HCT116 (cell line): ENCODE measurements around the gene SLC25A13. TPM values are rescaled to one million over a fixed set of nuclear protein-coding genes. Genes with fewer than 3 reads are reported as not detected.
"Not testable (repeated sequence)": the region's sequence is repeated elsewhere in the genome, so short reads cannot be mapped to it uniquely, and the experiment has no call there.

ENCODE experiments used
- ATAC-seq: fragments of 200-7000 bp; cut with Tn5 transposase; 2 replicates; pipeline ENCODE4 v1.9.1; 2020; ENCODE audit warnings: mild to moderate bottlenecking, moderate library complexity
- BruUV-seq: library from RNA; stranded (reverse); fragments of 400-500 nt; replicated peaks from 2 replicates; lab custom pipeline; 2021; lab: Mats Ljungman, UMichigan
- CTCF ChIA-PET: fragments of 300-600 bp; sonication (Branson Sonifier 250); formaldehyde crosslinking; loops from one replicate; lab custom pipeline; 2021; ENCODE audit warnings: antibody characterized with exemption; lab: Charles Lee
- POLR2A ChIA-PET: fragments of 300-600, 350-600 bp; sonication (Branson Sonifier 250); formaldehyde crosslinking; loops from one replicate; lab custom pipeline; 2021; ENCODE audit warnings: antibody characterized with exemption; lab: Charles Lee
- RAD21 ChIA-PET, 2 experiments: fragments of 300-600 bp; sonication (Branson Sonifier 250); formaldehyde crosslinking; loops; one replicate each; lab custom pipeline; 2023; ENCODE audit warnings: low total read pairs in 2 of 2; ENCODE audit not compliant: uncharacterized antibody in 2 of 2, unreplicated experiment in 2 of 2, low non-redundant PET in 1 of 2; lab: Charles Lee
- DNase-seq: peaks from one replicate; pipeline ENCODE4 v3.0.0-alpha.2; 2010; ENCODE audit warnings: low read depth, low spot score
- H2AFZ ChIP-seq: fragments of 200-600 bp; shearing (Covaris generic), sonication (generic); 2 replicates; pipeline ENCODE4 v1.6.1; 2017; ENCODE audit warnings: low read depth, mixed run types, mixed read lengths, antibody characterized with exemption, low read length; ENCODE audit not compliant: poor library complexity, severe bottlenecking
- H3K27ac ChIP-seq: 2 replicates; pipeline ENCODE4 v1.5.1; 2012; ENCODE audit warnings: low read depth, low read length
- H3K27me3 ChIP-seq: fragments of 200-600 bp; sonication (generic); 2 replicates; pipeline ENCODE4 v1.6.1; 2016; ENCODE audit warnings: mixed run types, low read length, mixed read lengths; ENCODE audit not compliant: insufficient read depth
- H3K36me3 ChIP-seq, 2 experiments: fragments of 200-500 bp in 1 of 2; fragments of 200-600 bp in 1 of 2; sonication (Bioruptor generic) in 1 of 2; sonication (generic) in 1 of 2; 2 replicates each; pipeline versions ENCODE4 v1.5.1 to v1.6.1; 2014 to 2016; ENCODE audit warnings: low read length in 2 of 2, inconsistent platforms in 1 of 2, mixed read lengths in 1 of 2, mixed run types in 1 of 2; ENCODE audit not compliant: insufficient read depth in 2 of 2, control insufficient read depth in 1 of 2
- H3K4me1 ChIP-seq, 2 experiments: fragments of 200-600 bp in 1 of 2; sonication (generic) in 1 of 2; 2 replicates each; pipeline versions ENCODE4 v1.5.1 to v1.6.1; 2012 to 2017; ENCODE audit warnings: low read length in 2 of 2, inconsistent platforms in 1 of 2, mild to moderate bottlenecking in 1 of 2, mixed read lengths in 1 of 2, mixed run types in 1 of 2, moderate library complexity in 1 of 2; ENCODE audit not compliant: insufficient read depth in 2 of 2, control insufficient read depth in 1 of 2
- H3K4me2 ChIP-seq: fragments of 200-600 bp; sonication (generic); 2 replicates; pipeline ENCODE4 v1.6.1; 2017; ENCODE audit warnings: mixed run types, low read length, mixed read lengths
- H3K4me3 ChIP-seq, 2 experiments: fragments of 200-600 bp in 1 of 2; sonication (generic) in 1 of 2; replicated peaks in 1 of 2; 2 replicates each; pipeline ENCODE4 v1.5.1; 2011 to 2016; ENCODE audit warnings: low read length in 2 of 2, control low read depth in 1 of 2, low read depth in 1 of 2, mild to moderate bottlenecking in 1 of 2, mixed read lengths in 1 of 2, mixed run types in 1 of 2
- H3K79me2 ChIP-seq: fragments of 200-600 bp; sonication (generic); 2 replicates; pipeline ENCODE4 v1.6.1; 2017; ENCODE audit warnings: mild to moderate bottlenecking, mixed run types, low read length, moderate library complexity, mixed read lengths; ENCODE audit not compliant: insufficient read depth
- H3K9ac ChIP-seq: fragments of 200-600 bp; sonication (generic); 2 replicates; pipeline ENCODE4 v1.6.1; 2016; ENCODE audit warnings: low read length, mixed read lengths
- H3K9me2 ChIP-seq: fragments of 200-600 bp; sonication (generic), shearing (Covaris generic); 2 replicates; pipeline ENCODE4 v1.6.1; 2017; ENCODE audit warnings: mixed run types, mild to moderate bottlenecking, moderate library complexity; ENCODE audit not compliant: insufficient read depth
- H3K9me3 ChIP-seq, 2 experiments: fragments of 200-500 bp in 1 of 2; fragments of 200-600 bp in 1 of 2; sonication (Bioruptor generic) in 1 of 2; sonication (generic) in 1 of 2; 2 replicates each; pipeline ENCODE4 v1.6.1; 2014 to 2017; ENCODE audit warnings: low read length in 2 of 2, mixed read lengths in 2 of 2, inconsistent platforms in 1 of 2, low read depth in 1 of 2, mild to moderate bottlenecking in 1 of 2, mixed run types in 1 of 2, moderate library complexity in 1 of 2; ENCODE audit not compliant: control insufficient read depth in 1 of 2, insufficient read depth in 1 of 2
- H4K20me1 ChIP-seq: fragments of 200-600 bp; sonication (generic), shearing (Covaris generic); 2 replicates; pipeline ENCODE4 v1.6.1; 2017; ENCODE audit warnings: mixed run types, mild to moderate bottlenecking, moderate library complexity; ENCODE audit not compliant: insufficient read depth
- CBX3 ChIP-seq: IDR thresholded peaks from 2 replicates; pipeline ENCODE4 v1.6.1; 2012; ENCODE audit warnings: low read depth
- CEBPB ChIP-seq: IDR thresholded peaks from 2 replicates; pipeline ENCODE4 v1.6.1; 2012; ENCODE audit warnings: low read depth
- EGR1 ChIP-seq: IDR thresholded peaks from 2 replicates; pipeline ENCODE4 v1.6.1; 2012; ENCODE audit warnings: low read depth
- EZH2 ChIP-seq: fragments of 200-600 bp; sonication (generic); IDR thresholded peaks from 2 replicates; pipeline ENCODE4 v1.6.1; 2017; ENCODE audit warnings: antibody characterized with exemption, mixed run types
- EZH2phosphoT487 ChIP-seq: fragments of 200-600 bp; IDR thresholded peaks from 2 replicates; pipeline ENCODE4 v1.6.1; 2018; ENCODE audit warnings: antibody characterized with exemption, borderline replicate concordance
- JUND ChIP-seq: IDR thresholded peaks from 2 replicates; pipeline ENCODE4 v1.6.1; 2012
- POLR2A ChIP-seq: IDR thresholded peaks from 2 replicates; pipeline ENCODE4 v1.7.0; 2011; ENCODE audit warnings: borderline replicate concordance; ENCODE audit not compliant: insufficient read depth, insufficient read length; ENCODE audit errors: extremely low read depth
- RAD21 ChIP-seq: IDR thresholded peaks from 2 replicates; pipeline ENCODE4 v1.6.1; 2012; ENCODE audit warnings: low read depth, mild to moderate bottlenecking
- SIN3A ChIP-seq: IDR thresholded peaks from 2 replicates; pipeline ENCODE4 v1.6.1; 2012; ENCODE audit warnings: low read depth
- SP1 ChIP-seq: IDR thresholded peaks from 2 replicates; pipeline ENCODE4 v1.6.1; 2012; ENCODE audit warnings: low read depth
- SRF ChIP-seq: IDR thresholded peaks from 2 replicates; pipeline ENCODE4 v1.6.1; 2012; ENCODE audit warnings: low read depth
- TCF7L2 ChIP-seq: IDR thresholded peaks from 2 replicates; pipeline ENCODE4 v1.7.0; 2011; ENCODE audit warnings: borderline replicate concordance, inconsistent platforms; ENCODE audit not compliant: insufficient read depth, insufficient read length; ENCODE audit errors: extremely low read depth
- YY1 ChIP-seq: IDR thresholded peaks from 2 replicates; pipeline ENCODE4 v1.6.1; 2011; ENCODE audit warnings: low read length, low read depth, moderate library complexity, mild to moderate bottlenecking; ENCODE audit not compliant: insufficient replicate concordance; ENCODE audit errors: extremely low read depth
- ZFX ChIP-seq: fragments of 450-650 bp; IDR thresholded peaks from 2 replicates; pipeline ENCODE4 v1.6.1; 2017
- ZNF274 ChIP-seq: fragments of 200-500 bp; sonication (Bioruptor generic); IDR thresholded peaks from 2 replicates; pipeline ENCODE4 v1.6.1; 2014; ENCODE audit warnings: mild to moderate bottlenecking, low read depth, low read length, inconsistent platforms
- intact Hi-C: fragments of 100-400 bp; cut with micrococcal nuclease; formaldehyde crosslinking; loops from 2 replicates; pipeline ENCODE4 v1.10.0; 2022
- total RNA-seq: library from RNA; stranded (reverse); gene quantifications from one replicate; pipeline ENCODE4 v1.2.1, GENCODE V29; 2021; ENCODE audit not compliant: unreplicated experiment
- TF ChIP-seq, protein P1 (sequence below): IDR thresholded peaks from 2 replicates; pipeline ENCODE4 v1.6.1; 2011; ENCODE audit warnings: mild to moderate bottlenecking, low read length, moderate library complexity; ENCODE audit not compliant: insufficient replicate concordance; ENCODE audit errors: extremely low read depth
- TF ChIP-seq, protein P2 (sequence below): IDR thresholded peaks from 2 replicates; pipeline ENCODE4 v1.6.1; 2012

The SLC25A13 gene
- total RNA-seq, 1 experiment from 2014 or later, result 19.3 TPM

DNA sequence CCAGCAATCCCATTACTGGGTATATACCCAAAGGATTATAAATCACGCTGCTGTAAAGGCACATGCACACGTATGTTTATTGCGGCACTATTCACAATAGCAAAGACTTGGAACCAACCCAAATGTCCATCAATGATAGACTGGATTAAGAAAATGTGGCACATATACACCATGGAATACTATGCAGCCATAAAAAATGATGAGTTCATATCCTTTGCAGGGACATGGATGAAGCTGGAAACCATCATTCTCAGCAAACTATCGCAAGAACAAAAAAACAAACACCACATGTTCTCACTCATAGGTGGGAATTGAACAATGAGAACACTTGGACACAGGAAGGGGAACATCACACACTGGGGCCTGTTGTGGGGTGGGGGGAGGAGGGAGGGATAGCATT lies 28.0 kb downstream of the SLC25A13 start:
- H3K4me2 ChIP-seq, H2AFZ ChIP-seq, H4K20me1 ChIP-seq, H3K9ac ChIP-seq, ATAC-seq, H3K27ac ChIP-seq, CTCF ChIA-PET, H3K4me3 ChIP-seq, H3K9me3 ChIP-seq, intact Hi-C loops, POLR2A ChIA-PET, H3K27me3 ChIP-seq, BruUV-seq, DNase-seq, RAD21 ChIA-PET, H3K4me1 ChIP-seq, H3K36me3 ChIP-seq, H3K9me2 ChIP-seq: not testable (repeated sequence)
- H3K79me2 ChIP-seq, result peaks cover 16% of the 10 kb centered on the region

DNA sequence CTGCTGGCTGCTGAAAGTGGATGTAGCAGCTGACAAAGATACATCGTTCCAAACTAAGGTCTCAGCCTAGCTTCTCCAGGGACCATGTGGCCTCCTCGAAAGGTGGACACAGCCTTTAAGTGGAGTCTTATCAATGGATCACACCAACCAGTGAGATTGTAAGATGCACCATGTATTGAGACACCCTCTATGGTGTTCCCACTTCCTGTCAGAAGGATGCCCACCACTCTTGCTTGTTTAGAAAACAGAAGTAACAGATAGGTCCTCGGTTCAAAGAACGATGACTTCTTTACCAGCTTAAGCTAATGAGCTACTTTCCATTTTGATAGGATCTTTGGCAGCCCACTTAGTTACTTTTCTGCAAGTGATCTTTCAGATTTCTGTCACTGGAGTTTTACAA lies 34.3 kb downstream of the SLC25A13 start:
- H3K79me2 ChIP-seq, result peaks cover 34% of the 10 kb centered on the region

More for the DNA sequence above, 34.3 kb downstream of the SLC25A13 start:
- no peaks in the 10 kb centered on the region for H3K9me3 ChIP-seq
- H3K9me2 ChIP-seq, result no peaks in the 10 kb centered on the region
- H3K27ac ChIP-seq, result no peak overlapping the region
- no peaks in the 10 kb centered on the region for H3K36me3 ChIP-seq
- no peaks in the 10 kb centered on the region; the same call in 1 of the 2 replicates for H4K20me1 ChIP-seq
- no peak for TF ChIP-seq ZFX
- TF ChIP-seq EZH2, result no peak
- no peak for TF ChIP-seq RAD21
- TF ChIP-seq CEBPB, result no peak
- no peak for TF ChIP-seq SP1
- no peak for TF ChIP-seq YY1
- TF ChIP-seq ZNF274, result no peak
- TF ChIP-seq SRF, result no peak
- TF ChIP-seq, protein P1, sequence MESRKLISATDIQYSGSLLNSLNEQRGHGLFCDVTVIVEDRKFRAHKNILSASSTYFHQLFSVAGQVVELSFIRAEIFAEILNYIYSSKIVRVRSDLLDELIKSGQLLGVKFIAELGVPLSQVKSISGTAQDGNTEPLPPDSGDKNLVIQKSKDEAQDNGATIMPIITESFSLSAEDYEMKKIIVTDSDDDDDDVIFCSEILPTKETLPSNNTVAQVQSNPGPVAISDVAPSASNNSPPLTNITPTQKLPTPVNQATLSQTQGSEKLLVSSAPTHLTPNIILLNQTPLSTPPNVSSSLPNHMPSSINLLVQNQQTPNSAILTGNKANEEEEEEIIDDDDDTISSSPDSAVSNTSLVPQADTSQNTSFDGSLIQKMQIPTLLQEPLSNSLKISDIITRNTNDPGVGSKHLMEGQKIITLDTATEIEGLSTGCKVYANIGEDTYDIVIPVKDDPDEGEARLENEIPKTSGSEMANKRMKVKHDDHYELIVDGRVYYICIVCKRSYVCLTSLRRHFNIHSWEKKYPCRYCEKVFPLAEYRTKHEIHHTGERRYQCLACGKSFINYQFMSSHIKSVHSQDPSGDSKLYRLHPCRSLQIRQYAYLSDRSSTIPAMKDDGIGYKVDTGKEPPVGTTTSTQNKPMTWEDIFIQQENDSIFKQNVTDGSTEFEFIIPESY, result no peak
- no peak for TF ChIP-seq TCF7L2
- no peak for TF ChIP-seq JUND
- no peak for TF ChIP-seq EZH2phosphoT487
- no peak for TF ChIP-seq EGR1
- no peak for TF ChIP-seq POLR2A
- no peak for TF ChIP-seq SIN3A
- TF ChIP-seq, protein P2, sequence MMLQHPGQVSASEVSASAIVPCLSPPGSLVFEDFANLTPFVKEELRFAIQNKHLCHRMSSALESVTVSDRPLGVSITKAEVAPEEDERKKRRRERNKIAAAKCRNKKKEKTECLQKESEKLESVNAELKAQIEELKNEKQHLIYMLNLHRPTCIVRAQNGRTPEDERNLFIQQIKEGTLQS, result no peak
- no peak for TF ChIP-seq CBX3
- no peak overlapping the region for H3K9ac ChIP-seq
- no peak overlapping the region for H2AFZ ChIP-seq
- H3K27me3 ChIP-seq, result no peaks in the 10 kb centered on the region
- DNase-seq, result no peak
- ChIA-PET RAD21 (no interaction called here), CTCF (no interaction called here), POLR2A (no interaction called here)
- intact Hi-C loops, result no loop called here
- BruUV-seq, result no TSS peak
- no peak for ATAC-seq
- no peak overlapping the region for H3K4me2 ChIP-seq
- no peaks in the 10 kb centered on the region for H3K4me1 ChIP-seq
- no peak overlapping the region for H3K4me3 ChIP-seq
